ENCODE results near the gene APBB1. TPM values are rescaled to one million over a fixed set of nuclear protein-coding genes. Genes with fewer than 3 reads are reported as not detected.

Gene APBB1
- polyA plus RNA-seq, 1 of the 3 experiments (the other 2 are of a cell fraction): 35.9 TPM

- CTCF ChIA-PET: interaction anchor here (1.2 to 2.4 kb wide), 4 partner anchors 13 to 43 kb away, joined by 3 to 9 read pairs (median 8); partner anchors contain the start of gene APBB1
- H3K4me2 ChIP-seq: no peak overlapping the region
- no peak for DNase-seq
- H3K27me3 ChIP-seq (ENCODE audit: insufficient read depth): no peaks in the 10 kb centered on the region
- H3K9ac ChIP-seq: no peak overlapping the region
- 94% methylated on average over 6 of the region's 6 CpGs for WGBS (ENCODE audit: low lambda C conversion rate)
- H3K9me3 ChIP-seq: no peaks in the 10 kb centered on the region
- no peaks in the 10 kb centered on the region for H3K9me2 ChIP-seq
- peaks cover 0 to 13% of the 10 kb centered on the region in 2 experiments; a peak in 1 of 4 replicates for H3K4me1 ChIP-seq (ENCODE audit: control insufficient read depth in 1 of 2, insufficient read depth in 2 of 2, low read depth in 1 of 2, low read length in 1 of 2)
- TF ChIP-seq RFX5 (IDR thresholded peaks at IDR 0.05; ENCODE audit: low read length): no peak
- no peak for TF ChIP-seq SMC3 (IDR thresholded peaks at IDR 0.05; ENCODE audit: low read depth, low read length)
- TF ChIP-seq MXI1 (IDR thresholded peaks at IDR 0.05; ENCODE audit: low read depth, low read length): no peak
- no peak for TF ChIP-seq RAD21 (IDR thresholded peaks at IDR 0.05; ENCODE audit: low read length)
- TF ChIP-seq IRF3 (IDR thresholded peaks at IDR 0.05; ENCODE audit: low read depth, low read length): no peak
- TF ChIP-seq TAF1 (IDR thresholded peaks at IDR 0.05; ENCODE audit: borderline replicate concordance, low read depth, low read length): no peak
- TF ChIP-seq, protein P1, sequence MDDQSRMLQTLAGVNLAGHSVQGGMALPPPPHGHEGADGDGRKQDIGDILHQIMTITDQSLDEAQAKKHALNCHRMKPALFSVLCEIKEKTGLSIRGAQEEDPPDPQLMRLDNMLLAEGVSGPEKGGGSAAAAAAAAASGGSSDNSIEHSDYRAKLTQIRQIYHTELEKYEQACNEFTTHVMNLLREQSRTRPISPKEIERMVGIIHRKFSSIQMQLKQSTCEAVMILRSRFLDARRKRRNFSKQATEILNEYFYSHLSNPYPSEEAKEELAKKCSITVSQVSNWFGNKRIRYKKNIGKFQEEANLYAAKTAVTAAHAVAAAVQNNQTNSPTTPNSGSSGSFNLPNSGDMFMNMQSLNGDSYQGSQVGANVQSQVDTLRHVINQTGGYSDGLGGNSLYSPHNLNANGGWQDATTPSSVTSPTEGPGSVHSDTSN (IDR thresholded peaks at IDR 0.05): no peak
- POLR2A ChIA-PET: interaction anchor here (0.9 to 2.1 kb wide), 3 partner anchors 12 to 16 kb away, joined by 3 to 6 read pairs (median 4); partner anchors contain the start of genes APBB1 and SMPD1
- H3K4me3 ChIP-seq (ENCODE audit: low read depth in 2 of 2, low read length in 1 of 2): no peak overlapping the region
- no peaks in the 10 kb centered on the region for H3K79me2 ChIP-seq (ENCODE audit: insufficient read depth)
- H3K27ac ChIP-seq (ENCODE audit: low read depth in 2 of 2, low read length in 1 of 2): no peak overlapping the region
- no peak overlapping the region for H2AFZ ChIP-seq (ENCODE audit: low read depth)
- H4K20me1 ChIP-seq (ENCODE audit: insufficient read depth): no peaks in the 10 kb centered on the region
- H3K36me3 ChIP-seq (replicated peaks in 1 of 2; ENCODE audit: control insufficient read depth in 1 of 2, insufficient read depth in 2 of 2, low read length in 1 of 2): peaks cover 0 to 14% of the 10 kb centered on the region in 2 experiments
- peaks cover 2% of the 10 kb centered on the region for H3F3A ChIP-seq (replicated peaks; ENCODE audit: insufficient read depth)
These were observed 13.0 kb downstream of the APBB1 start for GRCh38 chr11:6405846-6406245.

DNA sequence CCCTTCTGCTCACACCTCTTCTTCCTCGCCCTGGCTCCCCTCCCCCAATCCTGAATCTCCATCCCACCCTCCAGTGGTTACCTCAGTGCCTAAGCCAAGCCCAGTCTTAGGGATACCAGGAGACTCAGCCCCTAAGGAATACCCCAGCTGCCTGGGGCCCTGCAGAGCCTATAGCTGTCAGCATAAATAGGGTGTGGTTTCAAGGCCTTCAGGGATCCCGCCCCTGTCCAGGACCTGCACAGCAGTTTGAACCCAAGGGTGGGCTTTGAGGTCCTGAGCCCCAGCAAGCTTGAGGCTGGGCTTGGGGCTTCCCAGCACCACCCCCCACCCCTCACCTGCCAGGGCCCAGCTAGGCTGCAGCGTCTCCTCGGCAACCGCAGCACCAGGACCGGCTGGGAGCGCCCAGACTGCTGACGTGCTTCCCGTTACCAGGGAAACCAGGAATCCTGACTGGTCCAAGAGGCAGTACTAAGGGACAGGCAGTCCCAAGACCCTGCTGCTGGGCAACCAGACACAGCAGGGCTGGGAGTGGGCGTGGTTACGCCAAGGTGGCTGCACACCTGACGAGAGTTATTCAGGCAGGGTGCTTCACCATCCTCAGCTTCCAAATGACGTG is 13.7 kb downstream of the APBB1 start:
- ChIA-PET POLR2A (interaction anchor here (1.5 to 2.1 kb wide), 2 partner anchors 14 to 15 kb away, joined by 4 to 6 read pairs; partner anchors contain the start of genes APBB1 and SMPD1), CTCF (interaction anchor here (0.6 to 2.4 kb wide), 5 partner anchors 14 to 1111 kb away, joined by 3 to 9 read pairs (median 6); partner anchors contain the start of gene APBB1)
- 92% methylated on average over 6 of the region's 13 CpGs for WGBS (ENCODE audit: low lambda C conversion rate)
- H3K4me1 ChIP-seq (ENCODE audit: control insufficient read depth in 1 of 2, insufficient read depth in 2 of 2, low read depth in 1 of 2, low read length in 1 of 2): peaks cover 0 to 13% of the 10 kb centered on the region in 2 experiments; a peak in 1 of 4 replicates
- H3K9me3 ChIP-seq: no peaks in the 10 kb centered on the region
- H3K9me2 ChIP-seq: no peaks in the 10 kb centered on the region
- H3K4me3 ChIP-seq (ENCODE audit: low read depth in 2 of 2, low read length in 1 of 2): no peak overlapping the region
- TF ChIP-seq RAD21 (IDR thresholded peaks at IDR 0.05; ENCODE audit: low read length): no peak
- no peak for TF ChIP-seq MXI1 (IDR thresholded peaks at IDR 0.05; ENCODE audit: low read depth, low read length)
- no peak for TF ChIP-seq NFIC (IDR thresholded peaks at IDR 0.05; ENCODE audit: borderline replicate concordance)
- TF ChIP-seq GABPA (IDR thresholded peaks at IDR 0.05; ENCODE audit: low read depth): no peak
- TF ChIP-seq, protein P2, sequence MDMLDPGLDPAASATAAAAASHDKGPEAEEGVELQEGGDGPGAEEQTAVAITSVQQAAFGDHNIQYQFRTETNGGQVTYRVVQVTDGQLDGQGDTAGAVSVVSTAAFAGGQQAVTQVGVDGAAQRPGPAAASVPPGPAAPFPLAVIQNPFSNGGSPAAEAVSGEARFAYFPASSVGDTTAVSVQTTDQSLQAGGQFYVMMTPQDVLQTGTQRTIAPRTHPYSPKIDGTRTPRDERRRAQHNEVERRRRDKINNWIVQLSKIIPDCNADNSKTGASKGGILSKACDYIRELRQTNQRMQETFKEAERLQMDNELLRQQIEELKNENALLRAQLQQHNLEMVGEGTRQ (IDR thresholded peaks at IDR 0.05; ENCODE audit: borderline replicate concordance, low read depth, low read length): no peak
- TF ChIP-seq CHD2 (IDR thresholded peaks at IDR 0.05; ENCODE audit: low read length, partially characterized antibody): no peak
- TF ChIP-seq MEF2A (IDR thresholded peaks at IDR 0.05; ENCODE audit: borderline replicate concordance, low read depth): no peak
- TF ChIP-seq GATA2 (CRISPR knock-in tag; IDR thresholded peaks at IDR 0.05): no peak
- no peak for TF ChIP-seq FOXM1 (IDR thresholded peaks at IDR 0.05; ENCODE audit: low read depth)
- TF ChIP-seq REST (IDR thresholded peaks at IDR 0.05; ENCODE audit: low read depth, low read length): no peak
- no peak for TF ChIP-seq RCOR1 (IDR thresholded peaks at IDR 0.05; ENCODE audit: low read length)
- H2AFZ ChIP-seq (ENCODE audit: low read depth): no peak overlapping the region
- H3K36me3 ChIP-seq (replicated peaks in 1 of 2; ENCODE audit: control insufficient read depth in 1 of 2, insufficient read depth in 2 of 2, low read length in 1 of 2): peaks cover 0 to 13% of the 10 kb centered on the region in 2 experiments
- DNase-seq: peak; percentile 68
- H3K4me2 ChIP-seq: no peak overlapping the region
- H4K20me1 ChIP-seq (ENCODE audit: insufficient read depth): no peaks in the 10 kb centered on the region
- H3K9ac ChIP-seq: no peak overlapping the region
- no peaks in the 10 kb centered on the region for H3K79me2 ChIP-seq (ENCODE audit: insufficient read depth)
- peaks cover 2% of the 10 kb centered on the region for H3F3A ChIP-seq (replicated peaks; ENCODE audit: insufficient read depth)
- H3K27me3 ChIP-seq (ENCODE audit: insufficient read depth): no peaks in the 10 kb centered on the region
- no peak overlapping the region for H3K27ac ChIP-seq (ENCODE audit: low read depth in 2 of 2, low read length in 1 of 2)

Measured in SK-N-SH (cell line).